Left colon (tissue), 2 donors: ENCODE measurements around the gene WNT10A. TPM values are rescaled to one million over a fixed set of nuclear protein-coding genes. Genes with fewer than 3 reads are reported as not detected.
"Not testable (repeated sequence)": the region's sequence is repeated elsewhere in the genome, so short reads cannot be mapped to it uniquely, and the experiment has no call there.

ENCODE experiments used
- ATAC-seq: fragments of 200-7000 bp; cut with Tn5 transposase; one replicate; pipeline ENCODE4 v1.9.1; 2020; ENCODE audit warnings: mild to moderate bottlenecking, moderate library complexity
- DNase-seq, 2 donors: peaks; one replicate each; pipeline ENCODE4 v3.0.0-alpha.2; 2020
- intact Hi-C, 2 donors: fragments of 100-400 bp; cut with DNase I in 1 of 2; cut with micrococcal nuclease in 1 of 2; formaldehyde crosslinking; loops; one replicate each; pipeline versions ENCODE4 v1.11.2 to v1.14.0; 2022; cut with DNase I, micrococcal nuclease
- long read RNA-seq: library from polyadenylated mRNA; unstranded; transcript quantifications from one replicate; pipeline ENCODE4 v2.0.0, GENCODE V29; 2021
- total RNA-seq, 2 donors: library from RNA; stranded (reverse); fragmentation: NEBNext Ultra II Directional; extraction: Animal tissue kit (Norgen Biotek cat#: 25700); gene quantifications; one replicate each; pipeline ENCODE4 v1.2.1, GENCODE V29; 2021
- donor health status: DM: no; HTN: no; CAD: no.
- donor health status: DM: yes; HTN: yes; CAD: no.

WNT10A gene
- total RNA-seq: 1 to 10 TPM in 1 of 2 donors, under 1 TPM in 1; 0.31 to 1.9 TPM
- long read RNA-seq: 0 reads

DNA sequence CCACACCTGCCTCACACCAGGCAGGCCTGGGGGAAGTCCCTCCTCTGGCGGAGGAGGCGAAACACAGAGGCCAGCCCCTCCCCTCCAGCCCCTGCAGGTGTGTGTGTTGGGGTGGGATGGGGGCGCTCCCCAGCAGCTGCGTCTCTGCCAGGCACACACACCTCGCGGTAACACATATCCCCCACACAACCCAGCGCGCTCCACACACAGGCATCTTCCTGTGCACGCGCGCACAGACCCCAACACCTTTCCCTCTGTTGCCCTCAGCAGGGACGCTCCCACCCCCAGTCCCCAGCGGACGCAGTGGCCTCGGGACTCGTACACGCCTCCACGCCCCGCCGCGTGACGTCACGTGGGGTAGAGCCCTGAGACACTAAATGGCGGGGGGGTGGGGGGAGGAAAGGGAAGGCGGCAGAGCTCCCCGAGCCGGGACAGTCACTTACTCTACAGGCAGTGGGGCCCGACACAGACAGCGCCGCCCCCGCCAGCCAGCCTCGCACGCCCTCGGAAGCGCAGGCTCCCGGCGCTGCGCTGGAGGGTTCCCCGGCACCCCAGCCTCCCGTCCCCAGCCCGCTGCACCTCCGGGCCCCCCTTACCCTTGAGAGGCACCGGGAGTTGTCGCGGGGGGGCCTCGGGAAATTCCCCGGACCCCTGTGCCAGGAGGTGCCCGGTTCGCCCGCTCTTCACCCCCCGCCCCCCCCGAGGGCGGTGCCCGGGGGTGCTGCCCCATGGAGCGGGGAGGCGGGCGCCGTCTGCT is at the start of gene WNT10A:
TSS of gene WNT10A (plus strand) at position 751 of the 757 bp plus-strand sequence. CDS start 144 bp downstream, outside the sequence.
- intact Hi-C loops: no loop called here
- DNase-seq (peak; percentile 69 to 81), ATAC-seq (peak; percentile 46)

DNA sequence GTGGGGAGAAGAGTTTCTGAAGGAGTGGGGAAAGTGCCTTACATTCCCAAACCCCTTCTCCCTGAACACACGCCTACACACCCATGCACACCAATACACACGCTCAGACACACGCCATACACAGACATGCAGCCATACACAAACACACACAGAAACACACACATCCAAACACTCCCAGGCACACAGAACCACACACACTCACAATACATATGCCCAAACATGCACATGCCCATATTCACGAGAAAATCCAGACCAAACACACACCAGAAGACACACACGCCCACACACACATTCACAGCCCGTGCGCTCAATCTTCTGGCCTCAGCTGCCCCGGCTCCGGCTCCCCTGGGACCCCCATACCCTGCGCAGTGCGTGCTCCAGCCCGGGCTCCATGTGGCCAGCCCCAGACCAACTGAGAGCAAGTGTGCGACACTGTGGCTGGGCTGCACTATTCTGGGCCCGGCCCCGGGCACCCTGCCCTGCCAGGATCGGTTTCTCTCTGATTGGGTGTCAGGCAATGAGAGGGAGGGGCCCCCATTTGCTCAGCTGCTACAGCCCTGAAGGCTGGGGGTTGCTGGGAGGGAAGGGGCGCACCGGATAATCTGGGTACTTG is 49.2 kb upstream of the WNT10A start, which contains the start of gene PRKAG3:
TSS of gene PRKAG3 (minus strand) at position 426 of the 613 bp plus-strand sequence.
- no peak for DNase-seq
- intact Hi-C loops: no loop called here
- no peak for ATAC-seq

- ATAC-seq (no peak), DNase-seq (no peak)
- intact Hi-C loops: no loop called here
Observed at GRCh38 chr2:218832081-218832480, 48.6 kb upstream of the WNT10A start.

DNA sequence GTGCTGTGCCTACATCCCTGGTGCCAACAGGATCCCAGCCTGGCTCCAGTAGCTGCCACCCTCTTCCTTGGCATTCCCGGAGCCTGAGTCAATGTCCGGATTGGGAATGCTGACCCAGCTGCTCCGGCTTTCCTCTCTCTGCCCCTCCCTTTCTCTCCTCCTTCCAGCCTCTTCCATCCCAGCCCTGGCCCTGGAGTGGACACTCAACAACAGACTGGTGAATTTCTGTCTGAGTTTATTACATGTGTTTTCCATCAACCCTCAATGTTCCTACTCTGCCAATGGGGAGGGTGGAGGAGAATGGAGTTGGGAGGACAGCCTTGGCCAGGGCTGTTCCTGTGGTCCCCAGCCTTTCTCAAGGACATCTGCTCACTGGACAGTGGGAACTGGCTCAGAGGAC is 48.1 kb upstream of the WNT10A start:
- ATAC-seq (no peak), DNase-seq (no peak)
- intact Hi-C loops: no loop called here

DNA sequence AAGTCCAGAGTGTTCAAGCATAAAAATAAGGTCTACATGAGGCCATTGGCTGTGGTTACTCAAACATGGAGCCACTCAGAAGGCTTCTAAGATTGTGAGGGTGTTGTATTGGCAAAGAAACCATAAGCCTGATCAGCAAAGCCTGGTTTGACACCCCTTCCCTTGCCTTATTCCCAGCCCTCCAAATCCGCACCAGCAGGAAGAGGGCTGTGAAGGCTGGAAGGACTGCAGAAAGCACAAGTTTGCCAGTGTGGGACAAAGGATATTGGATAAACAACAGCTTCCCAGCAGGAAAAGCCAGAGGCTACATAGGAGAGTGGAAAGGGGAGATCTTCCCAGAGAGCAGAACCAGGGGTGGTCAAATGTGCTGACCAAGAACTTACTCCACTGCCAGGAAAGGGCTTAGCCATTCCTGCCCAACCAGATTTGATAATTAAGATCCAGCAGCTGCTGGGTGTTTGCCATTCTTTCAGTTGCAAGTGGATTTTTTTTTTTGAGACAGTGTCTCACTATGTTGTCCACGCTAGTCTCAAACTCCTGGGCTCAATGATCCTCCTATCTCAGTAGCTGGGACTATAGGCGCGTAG is 47.5 kb upstream of the WNT10A start:
- intact Hi-C loops: no loop called here
- DNase-seq (no peak), ATAC-seq (no peak)

- ATAC-seq (no peak), DNase-seq (no peak)
- intact Hi-C loops: no loop called here
Observed at GRCh38 chr2:218834685-218835084, 46.0 kb upstream of the WNT10A start.

- ATAC-seq (no peak), DNase-seq (no peak)
- intact Hi-C loops: no loop called here
Observed at GRCh38 chr2:218837495-218837894, 43.2 kb upstream of the WNT10A start.

DNA sequence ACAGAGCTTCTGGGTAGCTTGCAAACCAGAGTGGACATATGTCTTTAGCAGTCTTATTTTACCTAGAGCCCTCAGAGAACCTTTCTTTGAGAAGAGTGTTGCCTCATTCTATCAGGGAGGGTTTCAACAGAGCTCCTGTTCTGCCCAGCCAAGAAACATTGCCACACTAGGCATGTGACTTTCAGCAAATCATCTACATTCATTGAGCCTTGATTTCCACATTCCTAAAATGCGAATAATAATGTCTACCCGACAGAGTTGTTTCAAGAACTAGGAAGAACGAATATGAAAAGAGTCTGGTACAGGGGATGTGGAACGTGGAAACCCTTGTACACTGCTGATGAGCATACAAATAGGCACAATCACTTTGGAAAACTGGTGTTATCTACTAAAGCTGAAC is 41.2 kb upstream of the WNT10A start:
- intact Hi-C loops: no loop called here
- ATAC-seq: no peak
- DNase-seq: no peak

- no peak for DNase-seq
- intact Hi-C loops: no loop called here
- ATAC-seq: no peak
Observed at GRCh38 chr2:218839888-218840287, 40.8 kb upstream of the WNT10A start.

GRCh38 chr2:218844334-218844733 is 36.3 kb upstream of the WNT10A start:
- intact Hi-C loops, DNase-seq, ATAC-seq: not testable (repeated sequence)

- intact Hi-C loops: loop anchor here in 1 of 2 donors (5.0 kb wide), 1 partner anchor 120 kb away; no protein-coding TSS in a partner anchor
- not testable (repeated sequence) for ATAC-seq, DNase-seq
Observed at GRCh38 chr2:218846963-218847362, 33.7 kb upstream of the WNT10A start.

- intact Hi-C loops: loop anchor here in 1 of 2 donors (5.0 kb wide), 1 partner anchor 122 kb away; no protein-coding TSS in a partner anchor
- ATAC-seq (no peak), DNase-seq (no peak)
Observed at GRCh38 chr2:218849721-218850120, 30.9 kb upstream of the WNT10A start.

- DNase-seq (no peak), ATAC-seq (no peak)
- intact Hi-C loops: no loop called here
Observed at GRCh38 chr2:218850796-218851195, 29.9 kb upstream of the WNT10A start.

DNA sequence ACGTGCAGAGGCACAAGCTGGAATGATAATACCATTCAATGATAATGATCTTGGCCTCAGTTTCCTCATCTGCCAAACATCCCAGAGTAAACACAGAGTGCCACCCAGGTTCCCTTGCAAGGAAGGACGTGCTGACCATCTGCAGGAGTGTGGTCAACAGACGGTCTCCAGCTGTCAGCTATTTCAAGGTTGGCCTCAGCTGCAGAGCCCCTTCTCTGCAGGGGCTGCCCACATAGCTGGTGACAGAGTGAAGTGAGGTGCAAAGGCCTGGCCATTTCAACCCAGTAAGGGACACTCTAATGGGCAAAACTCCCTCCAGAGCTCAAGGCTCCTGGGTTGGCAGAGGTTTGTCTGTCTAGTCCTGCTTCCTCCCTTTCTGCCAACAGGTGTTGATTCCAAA is 29.4 kb upstream of the WNT10A start:
- DNase-seq (no peak), ATAC-seq (no peak)
- intact Hi-C loops: no loop called here

DNA sequence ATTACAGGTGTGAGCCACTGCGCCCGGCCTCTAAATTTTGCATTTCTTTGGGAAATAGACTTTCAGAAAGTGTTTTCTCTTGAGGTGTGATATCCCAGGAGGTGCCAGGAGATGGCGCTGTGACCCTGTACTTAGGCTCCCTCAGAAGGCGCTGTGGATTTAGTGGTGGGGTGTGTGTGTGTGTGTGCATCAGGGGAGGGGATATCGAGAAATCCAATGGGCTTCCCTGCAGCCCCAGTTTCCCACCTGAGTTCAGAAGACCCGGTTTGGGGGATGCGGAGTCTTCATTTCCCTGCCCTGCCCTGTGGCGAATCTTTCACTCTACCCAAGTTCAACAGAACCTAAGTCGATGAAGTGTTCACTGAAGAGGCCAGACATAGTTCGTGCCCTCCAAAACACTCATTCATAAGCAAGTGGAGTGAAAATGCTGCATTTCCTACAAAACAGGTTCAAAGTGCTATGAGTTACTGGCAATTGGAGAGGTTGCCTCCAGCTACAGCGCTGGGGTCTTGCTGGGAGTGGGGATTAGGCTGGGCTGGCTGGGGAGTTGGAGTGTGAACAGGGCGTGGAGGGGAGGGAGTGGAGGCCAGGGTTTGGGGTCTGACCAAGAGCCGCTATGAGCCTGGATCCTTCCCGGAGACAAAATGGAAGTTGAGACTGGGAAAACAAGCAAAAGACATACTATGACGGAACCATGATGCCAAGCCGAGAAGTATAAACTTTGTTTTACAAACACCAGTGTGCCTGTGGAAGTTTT is 27.6 kb upstream of the WNT10A start:
- ATAC-seq (peak; percentile 62), DNase-seq (peak; percentile 32 to 75)
- intact Hi-C loops: no loop called here

DNA sequence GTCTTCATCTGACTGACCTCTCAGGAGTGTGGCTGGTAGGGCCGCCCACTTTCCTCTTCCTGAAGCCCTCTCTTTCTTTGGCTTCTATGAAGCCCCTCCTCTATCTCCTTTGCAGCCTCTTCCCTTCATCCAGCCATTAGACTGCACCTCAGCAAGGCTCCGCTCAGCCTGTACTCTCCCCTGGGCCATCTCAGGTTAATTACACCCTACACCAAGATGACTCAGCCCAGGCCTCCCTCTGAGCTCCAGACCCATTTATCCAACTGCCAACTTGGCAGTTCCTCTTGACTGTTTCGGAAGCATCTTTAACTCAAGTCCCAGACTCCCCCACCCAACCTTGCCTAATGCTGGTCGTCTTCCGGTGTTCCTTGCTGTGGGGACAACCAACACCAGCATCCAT is 26.9 kb upstream of the WNT10A start:
- no peak for ATAC-seq
- intact Hi-C loops: no loop called here

DNA sequence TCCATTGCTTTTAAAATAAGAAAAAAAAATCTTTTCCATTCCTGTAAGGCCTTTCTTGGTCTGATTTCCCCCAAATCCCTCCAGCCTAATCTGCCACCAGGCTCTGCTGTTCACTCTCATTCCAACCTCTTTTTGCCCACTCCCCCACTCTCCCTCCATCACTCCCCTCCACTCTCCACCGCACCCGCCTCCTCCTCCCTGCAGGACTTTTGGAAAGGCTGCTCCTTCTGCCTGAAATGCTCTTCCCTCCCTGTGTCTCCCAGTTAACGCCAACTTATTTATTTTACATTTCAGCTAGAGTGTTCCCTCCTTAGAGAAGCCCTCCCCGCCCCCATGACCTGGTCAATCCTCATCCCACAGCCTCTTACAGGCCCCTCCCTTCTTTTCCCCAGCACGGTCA is 25.8 kb upstream of the WNT10A start:
- ATAC-seq (no peak), DNase-seq (peak in 1 of 2 donors; percentile 10)

More for the DNA sequence above, 26.9 kb upstream of the WNT10A start:
- peak in 1 of 2 donors; percentile 6 for DNase-seq

DNA sequence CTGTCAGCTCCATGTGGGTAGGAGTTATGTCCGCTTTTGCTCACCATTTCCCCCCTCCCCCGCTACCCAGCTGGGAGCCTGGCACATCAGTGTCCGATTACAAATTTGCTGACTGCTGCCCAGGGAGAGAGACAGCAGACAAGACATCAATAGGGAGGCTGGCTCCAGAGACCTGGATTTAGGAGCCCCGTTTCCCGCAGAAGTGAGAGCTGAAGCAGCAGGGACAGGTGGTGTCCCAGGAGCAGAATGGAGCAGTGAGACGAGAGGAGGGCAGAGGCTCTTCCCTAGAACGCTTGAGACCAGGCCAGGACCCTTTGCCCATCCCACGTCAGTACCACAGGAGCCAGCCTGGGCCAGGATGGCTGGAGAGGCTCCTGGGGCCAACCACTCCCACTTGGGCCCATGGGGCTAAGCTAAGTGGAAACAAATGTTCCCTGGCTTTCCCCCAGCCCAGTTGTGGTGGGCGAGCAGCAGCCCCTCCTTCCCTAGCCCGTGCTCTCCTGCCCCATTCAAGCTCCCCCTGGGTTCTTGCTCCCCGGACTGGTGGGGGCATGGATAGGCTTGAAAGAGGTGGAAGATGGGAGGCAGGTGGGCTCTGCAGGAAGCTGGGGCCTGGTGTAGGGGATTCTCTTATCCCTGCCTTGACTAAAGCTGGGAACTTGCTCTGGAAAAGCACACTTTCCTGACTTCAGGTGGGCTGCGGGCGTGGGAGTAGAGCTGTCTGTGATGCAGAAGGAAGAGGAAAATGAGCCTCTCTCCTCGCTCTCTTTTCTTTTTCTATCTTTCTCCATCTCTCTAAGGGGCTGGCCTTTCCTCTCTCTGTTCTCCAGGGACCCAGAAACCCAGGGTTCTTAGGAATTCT is 25.1 kb upstream of the WNT10A start:
- DNase-seq: peak in 1 of 2 donors; percentile 9
- intact Hi-C loops: no loop called here
- ATAC-seq: no peak

More for the DNA sequence above, 25.8 kb upstream of the WNT10A start:
- intact Hi-C loops: no loop called here
